Measurements from ENCODE around the gene SEMA6B.
"Not testable (repeated sequence)": the region's sequence is repeated elsewhere in the genome, so short reads cannot be mapped to it uniquely, and the experiment has no call there.

Gene SEMA6B

GRCh38 chr19:4571305-4571917 lies 11.9 kb upstream of the SEMA6B start:
- DNase-seq: no peak

- no peak for DNase-seq
Observed at GRCh38 chr19:4570916-4571304, 11.4 kb upstream of the SEMA6B start.

GRCh38 chr19:4570402-4570801 lies 10.9 kb upstream of the SEMA6B start:
- DNase-seq: no peak

- no peak for DNase-seq
Observed at GRCh38 chr19:4568886-4569285, 9.4 kb upstream of the SEMA6B start.

DNA sequence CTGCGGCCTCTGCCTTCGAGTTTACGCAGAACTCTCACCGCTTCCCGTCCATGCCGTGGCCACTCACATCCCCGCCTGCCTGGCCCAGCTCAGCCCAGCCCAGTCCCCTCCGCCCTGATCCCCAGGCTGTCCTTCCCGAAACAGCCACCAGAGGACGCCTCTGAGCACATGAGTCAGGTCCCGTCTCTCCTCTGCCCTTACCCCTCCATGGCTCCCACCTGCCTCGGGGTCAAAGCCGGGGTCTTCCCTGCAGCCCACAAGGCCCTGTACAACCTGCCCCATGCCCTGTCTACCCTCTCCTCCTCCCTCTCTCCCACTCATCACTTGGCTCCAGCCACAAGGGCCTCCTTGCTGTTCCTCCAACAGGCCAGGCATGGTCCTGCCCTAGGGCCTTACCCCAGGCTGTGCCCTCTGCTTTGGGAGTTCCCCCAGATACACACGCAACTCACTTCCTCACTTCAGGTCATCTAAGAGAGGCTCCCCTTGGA lies 8.1 kb upstream of the SEMA6B start:
- DNase-seq: peak; percentile 65

DNA sequence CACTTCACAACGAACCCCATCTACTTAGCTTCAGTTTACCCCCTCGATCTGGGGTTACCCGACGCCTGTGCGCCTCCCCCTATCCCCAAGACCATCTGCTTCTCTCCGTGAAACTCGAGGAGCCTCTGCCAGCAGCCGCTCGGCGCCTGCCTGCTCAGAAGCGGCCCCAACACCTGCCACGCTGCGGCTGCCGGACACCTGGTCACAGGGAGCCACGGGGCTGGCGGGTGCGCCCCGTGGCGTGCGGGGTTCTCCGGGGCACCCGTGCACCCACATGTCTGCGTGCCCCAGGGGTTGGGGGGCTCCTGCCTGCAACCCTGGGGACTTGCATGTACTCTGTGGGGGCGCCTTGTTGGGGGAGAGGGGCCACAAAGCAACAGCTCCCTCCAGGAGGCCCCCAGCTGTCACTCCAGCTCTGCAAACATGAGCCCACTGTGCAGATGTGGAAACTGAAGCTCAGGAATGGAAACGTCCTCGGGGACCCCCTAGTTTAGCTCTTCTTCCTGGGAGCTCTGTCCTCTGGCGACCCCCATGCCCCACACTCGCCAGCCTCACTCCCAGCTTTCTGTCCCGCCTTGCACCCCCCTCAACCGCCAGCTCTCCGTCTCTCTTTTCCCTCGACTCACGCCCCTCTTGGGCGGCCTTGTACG lies 7.0 kb upstream of the SEMA6B start:
- no peak for DNase-seq

DNA sequence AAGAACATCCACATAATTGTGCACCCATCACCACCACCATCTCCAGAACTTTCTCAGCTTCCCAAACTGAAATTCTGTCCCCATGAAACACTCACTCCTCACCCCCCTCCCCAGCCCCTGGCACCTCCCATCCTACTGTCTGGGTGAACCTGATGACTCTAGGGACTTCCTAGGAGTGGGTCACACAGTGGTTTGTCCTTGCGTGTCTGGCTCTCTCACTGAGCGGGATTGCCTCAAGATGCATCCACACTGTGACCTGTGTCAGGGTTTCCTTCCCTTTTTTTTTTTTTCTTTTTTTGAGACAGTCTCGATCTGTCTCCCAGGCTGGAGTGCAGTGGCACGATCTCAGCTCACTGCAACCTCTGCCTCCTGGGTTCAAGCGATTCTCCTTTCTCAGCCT lies 4.1 kb upstream of the SEMA6B start:
- DNase-seq: not testable (repeated sequence)

GRCh38 chr19:4562085-4562484 lies 2.6 kb upstream of the SEMA6B start:
- DNase-seq: not testable (repeated sequence)

- DNase-seq: peak; percentile 86
Observed at GRCh38 chr19:4557971-4558941, 1.2 kb downstream of the SEMA6B start.

DNA sequence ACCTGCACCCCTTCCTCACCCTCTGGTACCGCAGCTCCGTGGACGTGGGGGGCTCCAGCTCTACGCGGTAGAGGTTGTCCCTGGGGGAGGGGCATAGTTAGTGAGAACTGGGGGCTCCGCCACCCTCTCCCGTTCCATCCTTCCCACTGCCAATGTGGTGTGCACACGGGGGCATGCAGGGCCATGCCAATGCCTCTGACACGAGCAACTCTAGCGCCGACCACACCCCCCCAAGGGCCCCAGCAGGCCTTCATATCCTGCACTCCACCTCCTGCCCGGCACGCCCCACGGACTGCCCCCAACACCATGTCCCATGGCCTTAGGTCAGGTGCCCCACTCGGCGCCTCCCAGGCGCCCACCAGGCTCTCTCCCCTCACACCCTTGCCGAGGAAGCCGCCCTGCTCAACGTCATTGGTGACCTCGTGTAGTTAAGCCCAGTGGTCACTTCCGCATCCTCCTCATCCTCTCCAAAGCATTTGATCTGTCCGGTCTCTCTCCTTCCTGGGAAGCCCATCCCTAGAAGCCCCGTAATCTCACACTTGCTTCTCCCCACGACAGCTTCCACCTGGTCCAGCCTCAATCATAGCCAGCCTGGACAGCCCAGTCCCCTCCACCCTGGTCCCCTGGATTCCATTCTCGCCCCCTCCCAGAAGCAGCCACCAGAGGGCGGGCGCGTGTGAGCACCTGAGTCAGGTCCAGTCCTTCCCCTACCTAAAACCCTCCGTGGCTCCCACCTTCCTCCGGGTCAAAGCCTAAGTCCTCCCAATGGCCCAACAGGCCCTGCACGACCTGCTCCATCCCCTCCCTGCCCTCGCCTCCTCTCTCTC lies 2.1 kb downstream of the SEMA6B start:
- DNase-seq: no peak

DNA sequence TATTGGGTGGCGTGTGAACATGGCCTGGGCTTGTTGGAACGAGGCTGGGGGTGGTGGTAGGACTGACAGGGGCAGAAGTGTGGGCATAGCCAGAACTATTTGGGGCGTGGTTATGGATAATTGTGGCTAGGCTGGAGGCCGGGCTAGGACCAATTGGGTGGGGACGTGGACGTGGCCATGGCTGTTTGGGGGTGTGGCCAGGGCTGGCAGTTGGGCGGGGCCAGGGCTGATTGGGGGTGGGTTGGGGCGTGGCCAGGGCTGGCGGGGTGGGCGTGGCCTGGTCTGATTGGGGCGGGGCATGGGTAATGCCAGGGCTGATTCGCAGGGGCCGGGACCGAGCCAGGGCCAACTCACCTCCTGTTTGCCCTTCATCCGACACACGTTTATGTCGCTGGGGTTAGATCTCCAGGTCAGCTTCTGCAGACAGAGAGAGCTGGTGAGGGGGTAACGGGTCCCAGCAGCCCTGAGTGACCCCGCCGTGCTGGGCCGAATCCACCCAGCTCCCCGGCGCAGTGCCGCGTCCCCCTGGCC lies 2.8 kb downstream of the SEMA6B start:
- DNase-seq: no peak

DNA sequence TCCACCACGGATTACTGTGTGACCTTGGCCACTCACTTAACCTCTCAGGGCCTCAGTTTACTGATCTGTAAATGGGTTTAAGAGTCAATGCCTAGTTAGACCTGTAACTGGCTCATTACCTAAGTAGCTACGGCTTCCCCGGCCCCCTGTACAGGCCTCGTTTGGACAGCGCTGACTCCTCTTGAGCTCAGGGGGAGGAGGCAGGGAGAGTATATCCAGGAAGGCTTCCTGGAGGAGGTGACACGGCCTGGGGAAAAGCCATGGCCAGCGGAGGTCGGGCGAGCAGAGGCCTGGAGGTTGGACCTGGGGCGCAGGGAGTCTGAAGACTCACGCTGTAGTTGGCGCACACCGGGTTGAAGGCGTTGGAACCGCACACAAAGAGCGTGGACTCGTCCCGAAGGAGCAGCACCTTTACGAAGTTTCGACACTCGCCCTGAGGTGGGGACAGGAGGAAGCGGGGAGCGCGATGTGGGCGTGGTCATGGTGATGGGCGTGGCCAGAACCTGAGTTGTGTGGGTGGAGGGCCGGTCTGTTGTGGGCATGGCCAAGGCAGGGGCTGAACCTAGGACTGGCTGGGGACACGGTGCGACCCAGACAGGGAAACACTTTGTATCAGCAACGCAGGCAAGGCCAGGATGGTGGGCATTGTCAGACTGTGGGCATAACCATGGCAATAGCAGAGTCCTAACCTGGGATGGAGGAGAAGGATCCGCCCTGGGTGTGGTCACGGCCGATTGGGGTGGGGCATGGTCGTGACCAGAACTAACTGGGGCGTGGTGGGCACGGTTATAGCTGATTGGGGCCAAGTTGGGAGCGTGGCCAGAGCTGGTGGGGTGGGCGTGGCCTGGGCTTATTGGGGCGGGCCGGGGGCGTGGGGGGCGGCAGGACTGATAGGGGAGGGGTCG lies 3.6 kb downstream of the SEMA6B start:
- no peak for DNase-seq

DNA sequence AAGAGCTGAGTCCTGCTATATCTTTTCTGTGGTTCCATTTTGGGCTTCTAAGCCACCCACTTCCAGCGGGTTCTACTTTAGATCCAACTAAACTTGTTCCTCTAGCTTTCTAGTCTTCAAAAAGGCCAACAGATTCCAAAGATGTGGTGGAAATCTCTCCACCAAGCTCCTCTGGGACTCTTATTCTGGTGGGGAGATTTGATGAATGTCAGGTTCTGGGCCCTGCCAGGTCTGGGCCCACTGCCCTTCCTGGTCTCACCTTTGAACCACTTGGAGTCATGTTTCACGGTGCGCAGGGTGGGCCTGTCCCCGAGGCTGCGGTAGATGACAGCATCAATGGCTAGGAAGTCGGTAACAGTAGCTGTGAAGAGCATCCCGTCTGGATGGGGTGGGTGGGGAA lies 4.8 kb downstream of the SEMA6B start:
- DNase-seq: no peak

- DNase-seq: no peak
Observed at GRCh38 chr19:4553775-4554174, 5.7 kb downstream of the SEMA6B start.

GRCh38 chr19:4553092-4553695 lies 6.3 kb downstream of the SEMA6B start:
- DNase-seq: no peak

GRCh38 chr19:4552525-4552819 lies 7.0 kb downstream of the SEMA6B start:
- no peak for DNase-seq

DNA sequence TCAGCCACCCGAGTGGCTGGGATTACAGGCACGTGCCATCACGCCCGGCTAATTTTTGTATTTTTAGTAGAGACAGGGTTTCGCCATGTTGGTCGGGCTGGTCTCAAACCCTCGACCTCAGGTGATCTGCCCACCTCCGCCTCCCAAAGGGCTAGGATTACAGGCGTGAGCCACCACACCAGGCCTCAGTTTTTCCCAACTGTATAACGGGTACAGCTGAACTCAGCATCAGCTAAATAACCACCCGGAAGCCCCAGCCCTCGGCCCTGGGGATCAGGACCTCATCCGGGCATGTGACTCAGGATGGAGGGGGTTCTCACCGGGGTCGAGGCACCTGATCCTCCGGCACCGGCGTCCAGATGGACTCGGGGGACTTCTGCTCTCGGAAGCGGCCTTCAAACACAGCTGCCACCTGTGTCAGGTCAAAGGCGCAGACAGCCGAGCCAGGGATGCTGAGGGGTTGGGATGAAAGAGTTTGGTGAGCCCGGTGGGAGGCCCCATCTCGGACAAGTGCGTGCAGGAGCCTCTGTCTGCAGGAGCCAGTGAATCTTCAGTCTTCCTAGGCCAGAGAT lies 8.9 kb downstream of the SEMA6B start:
- no peak for DNase-seq

DNA sequence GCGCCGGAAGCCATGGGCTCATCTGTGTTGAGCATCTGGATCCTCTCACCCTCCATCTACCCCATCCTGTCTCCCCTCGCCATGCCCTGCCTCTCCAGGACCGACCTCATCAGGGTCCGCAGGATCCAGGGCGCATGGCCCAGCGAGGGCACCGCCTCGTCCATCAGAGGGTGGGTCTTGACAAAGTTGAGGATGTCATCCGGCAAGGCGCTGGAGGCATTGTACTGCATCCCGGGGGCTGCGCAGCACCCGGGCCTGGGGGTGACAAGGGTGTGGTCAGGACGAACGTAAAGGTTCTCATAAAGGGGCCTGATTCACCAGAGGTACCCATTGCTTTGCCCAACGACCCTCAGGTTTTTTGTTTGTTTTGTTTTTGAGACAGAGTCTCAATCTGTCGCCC lies 9.5 kb downstream of the SEMA6B start:
- DNase-seq: no peak

DNA sequence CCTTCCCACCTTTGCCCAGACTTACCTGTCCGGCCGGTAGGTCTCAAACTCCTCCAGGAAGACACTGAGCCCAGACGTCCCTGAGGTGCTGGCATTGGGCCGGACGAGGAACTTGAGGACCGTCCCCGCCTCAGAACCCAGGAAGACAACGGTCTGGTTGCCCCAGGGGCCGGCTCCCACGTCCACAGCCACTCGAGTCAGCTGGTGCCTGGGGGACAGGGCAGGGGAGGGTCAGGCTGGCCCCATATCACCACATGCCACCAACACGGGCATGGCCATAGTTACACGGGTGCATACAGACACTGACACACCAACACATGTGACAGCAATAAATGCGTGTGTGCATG lies 11.3 kb downstream of the SEMA6B start:
- DNase-seq: no peak

DNA sequence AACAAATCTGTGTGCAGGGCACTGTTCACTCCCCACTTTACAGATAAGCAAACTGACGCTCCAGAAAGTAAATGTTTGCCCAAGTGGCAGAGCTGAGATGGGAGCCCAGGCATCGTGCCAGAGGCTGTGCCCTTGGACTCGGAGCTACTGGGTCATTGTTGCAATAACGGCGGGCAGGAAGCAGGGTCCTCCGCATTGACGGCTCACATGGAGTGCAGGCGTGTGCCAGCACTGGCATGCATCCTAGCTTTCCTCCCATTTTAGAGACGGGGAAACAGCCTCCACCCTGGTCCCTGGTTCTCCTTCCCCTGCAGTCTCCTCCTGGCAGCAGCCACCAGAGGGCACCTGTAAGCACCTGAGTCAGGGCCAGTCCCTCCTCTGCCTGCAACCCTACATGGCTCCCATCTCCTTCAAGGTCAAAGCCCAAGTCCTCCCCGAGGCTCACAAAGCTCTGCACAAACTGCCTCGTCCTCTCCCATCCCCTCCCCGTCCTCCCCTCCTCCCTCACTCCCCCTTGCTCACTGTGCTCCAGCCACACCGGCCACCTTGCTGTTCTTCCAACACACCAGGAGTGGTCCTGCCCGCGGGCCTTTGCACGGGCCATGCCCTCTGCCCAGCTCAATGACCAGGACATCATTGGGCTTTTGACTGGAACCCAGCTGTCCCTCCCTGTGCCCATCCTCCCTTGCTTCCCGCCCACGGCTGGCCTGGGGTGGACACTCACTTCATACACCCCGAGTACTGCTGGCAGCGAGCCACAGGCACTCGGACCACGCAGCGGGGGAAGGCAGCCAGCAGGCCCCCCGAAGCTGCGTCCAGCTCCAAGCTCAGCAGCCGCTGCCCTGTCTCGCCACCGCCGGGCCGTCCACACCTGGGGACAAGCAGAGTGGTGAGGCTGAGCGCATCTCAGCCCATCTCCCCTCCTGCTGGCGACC lies 11.9 kb downstream of the SEMA6B start:
- DNase-seq: no peak

All from retina (tissue), 1 donor.